Jurkat, Clone E6-1 (cell line): ENCODE data around the gene THG1L.
A peak's percentile ranks its signal among the peaks of the same experiment; 100 is the strongest.
"Not testable (repeated sequence)": the region's sequence is repeated elsewhere in the genome, so short reads cannot be mapped to it uniquely, and the experiment has no call there.

Source experiments
- DNase-seq: peaks from one replicate; pipeline ENCODE4 v3.0.0-alpha.2; 2011; ENCODE audit warnings: low read depth, low spot score
- H3K4me3 ChIP-seq: 2 replicates; pipeline ENCODE4 v1.5.1; 2011; ENCODE audit warnings: mild to moderate bottlenecking, low read length, control low read depth, moderate library complexity

THG1L gene

DNA sequence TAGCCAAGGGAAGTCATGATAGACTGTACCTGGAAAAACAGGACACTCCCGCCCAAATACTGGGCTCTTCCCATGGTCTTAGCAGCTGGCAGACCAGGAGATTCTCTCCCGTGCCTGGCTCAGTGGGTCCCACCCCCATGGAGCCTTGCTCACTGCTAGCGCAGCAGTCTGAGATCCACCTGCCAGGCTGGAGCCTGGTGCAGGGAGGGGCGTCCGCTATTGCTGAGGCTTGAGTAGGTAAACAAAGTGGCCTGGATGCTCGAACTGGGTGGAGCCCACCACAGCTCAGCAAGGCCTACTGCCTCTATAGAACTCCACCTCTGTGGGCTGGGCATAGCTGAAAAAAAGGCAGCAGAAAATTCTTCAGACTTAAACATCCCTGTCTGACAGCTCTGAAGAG lies 10.1 kb upstream of the THG1L start:
- H3K4me3 ChIP-seq = no peak overlapping the region
- DNase-seq = no peak

DNA sequence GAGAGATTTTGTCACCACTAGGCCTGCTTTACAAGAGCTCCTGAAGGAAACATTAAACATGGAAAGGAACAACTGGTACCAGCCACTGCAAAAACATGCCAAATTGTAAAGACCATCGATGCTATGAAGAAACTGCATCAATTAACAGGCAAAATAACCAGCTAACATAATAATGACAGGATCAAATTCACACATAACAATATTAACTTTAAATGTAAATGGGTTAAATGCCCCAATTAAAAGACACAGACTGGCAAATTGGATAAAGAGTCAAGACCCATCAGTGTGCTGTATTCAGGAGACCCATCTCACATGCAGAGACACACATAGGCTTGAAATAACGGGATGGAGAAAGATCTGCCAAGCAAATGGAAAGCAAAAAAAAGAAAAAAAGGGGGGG lies 8.3 kb upstream of the THG1L start:
- DNase-seq, H3K4me3 ChIP-seq: not testable (repeated sequence)

DNA sequence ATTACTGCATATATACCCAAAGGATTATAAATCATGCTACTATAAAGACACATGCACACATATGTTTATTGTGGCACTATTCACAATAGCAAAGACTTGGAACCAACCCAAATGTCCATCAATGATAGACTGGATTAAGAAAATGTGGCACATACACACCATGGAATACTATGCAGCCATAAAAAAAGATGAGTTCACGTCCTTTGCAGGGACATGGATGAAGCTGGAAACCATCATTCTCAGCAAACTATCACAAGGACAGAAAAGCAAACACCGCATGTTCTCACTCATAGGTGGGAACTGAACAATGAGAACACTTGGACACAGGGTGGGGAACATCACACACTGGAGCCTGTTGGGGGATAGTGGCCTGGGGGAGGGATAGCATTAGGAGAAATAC lies 4.6 kb upstream of the THG1L start:
- DNase-seq = not testable (repeated sequence)

DNA sequence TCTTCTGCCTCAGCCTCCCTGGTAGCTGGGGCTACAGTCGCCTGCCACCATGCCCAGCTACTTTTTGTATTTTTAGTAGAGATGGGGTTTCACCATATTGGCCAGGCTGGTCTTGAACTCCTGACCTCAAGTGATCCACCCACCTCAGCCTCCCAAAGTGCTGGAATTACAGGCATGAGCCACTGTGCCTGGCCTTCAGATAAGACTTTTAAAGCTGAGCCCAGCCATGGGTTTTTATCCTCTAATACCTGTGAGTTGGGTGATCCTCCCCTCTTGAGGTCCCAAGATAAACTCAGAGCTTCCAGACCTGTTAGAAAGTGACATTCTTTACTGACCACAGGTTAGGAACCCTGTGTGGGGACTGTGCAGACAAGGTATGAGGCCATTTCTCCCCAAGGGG lies 3.4 kb upstream of the THG1L start:
- DNase-seq, H3K4me3 ChIP-seq: not testable (repeated sequence)

More for the DNA sequence above, 4.6 kb upstream of the THG1L start:
- not testable (repeated sequence) for H3K4me3 ChIP-seq

DNA sequence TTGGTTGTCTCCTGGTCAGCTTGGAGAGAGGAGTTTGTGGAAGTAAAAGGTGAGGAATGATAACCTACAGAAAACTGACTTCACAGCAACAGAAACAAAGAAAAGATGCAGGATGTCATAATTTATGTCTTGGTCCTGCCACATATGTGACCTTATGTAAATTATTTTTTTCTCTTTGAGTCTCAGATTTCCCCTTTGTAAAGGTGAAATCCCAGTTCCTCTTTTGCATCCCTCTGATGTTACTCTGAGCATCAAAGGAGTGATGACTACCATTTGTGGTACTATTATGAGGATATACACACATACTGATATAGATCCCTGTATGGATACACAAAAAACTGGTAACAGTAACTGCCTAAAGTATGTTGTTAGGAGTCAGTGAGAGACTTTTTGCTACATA lies 1.4 kb upstream of the THG1L start:
- H3K4me3 ChIP-seq = no peak overlapping the region
- DNase-seq = no peak

DNA sequence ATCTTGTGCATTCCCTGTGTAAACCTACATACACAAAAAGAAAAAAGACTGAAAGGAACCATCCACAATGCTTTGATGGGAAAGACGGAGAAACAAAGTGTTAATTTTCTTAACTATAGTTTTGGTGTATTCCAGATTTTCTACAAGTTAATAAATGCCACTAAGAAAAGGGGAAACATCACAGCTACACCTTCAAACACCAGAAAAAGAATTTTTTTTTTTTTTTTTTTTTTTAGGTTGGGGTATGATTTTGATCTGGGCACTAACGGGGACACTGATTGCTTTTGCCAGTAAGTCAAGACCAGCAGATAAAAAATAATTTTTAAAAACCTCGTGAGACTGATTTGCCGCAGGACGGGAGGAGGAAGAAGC lies 334 bp upstream of the THG1L start:
- H3K4me3 ChIP-seq = peak overlapping the region; percentile 86
- no peak for DNase-seq

DNA sequence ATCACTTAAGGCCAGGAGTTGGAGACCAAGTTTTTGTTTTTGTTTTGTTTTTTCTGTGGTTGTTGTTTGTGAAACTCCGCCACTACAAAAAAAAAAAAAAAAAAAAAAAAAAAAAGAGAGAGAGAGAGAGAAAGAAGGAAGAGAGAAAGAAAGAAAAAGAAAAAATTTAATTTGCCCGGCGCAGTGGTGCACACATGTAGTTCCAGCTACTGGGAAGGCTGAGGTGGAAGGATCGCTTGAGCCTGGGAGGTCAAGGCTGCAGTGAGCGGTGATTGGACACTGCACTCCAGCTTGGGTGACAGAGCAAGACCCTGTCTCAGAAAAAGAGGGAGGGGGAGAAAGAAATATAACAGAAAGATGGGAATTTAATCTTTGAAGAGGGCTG lies 902 bp downstream of the THG1L start:
- H3K4me3 ChIP-seq = peak overlapping the region; percentile 86; the same call in 1 of the 2 replicates
- no peak for DNase-seq

DNA sequence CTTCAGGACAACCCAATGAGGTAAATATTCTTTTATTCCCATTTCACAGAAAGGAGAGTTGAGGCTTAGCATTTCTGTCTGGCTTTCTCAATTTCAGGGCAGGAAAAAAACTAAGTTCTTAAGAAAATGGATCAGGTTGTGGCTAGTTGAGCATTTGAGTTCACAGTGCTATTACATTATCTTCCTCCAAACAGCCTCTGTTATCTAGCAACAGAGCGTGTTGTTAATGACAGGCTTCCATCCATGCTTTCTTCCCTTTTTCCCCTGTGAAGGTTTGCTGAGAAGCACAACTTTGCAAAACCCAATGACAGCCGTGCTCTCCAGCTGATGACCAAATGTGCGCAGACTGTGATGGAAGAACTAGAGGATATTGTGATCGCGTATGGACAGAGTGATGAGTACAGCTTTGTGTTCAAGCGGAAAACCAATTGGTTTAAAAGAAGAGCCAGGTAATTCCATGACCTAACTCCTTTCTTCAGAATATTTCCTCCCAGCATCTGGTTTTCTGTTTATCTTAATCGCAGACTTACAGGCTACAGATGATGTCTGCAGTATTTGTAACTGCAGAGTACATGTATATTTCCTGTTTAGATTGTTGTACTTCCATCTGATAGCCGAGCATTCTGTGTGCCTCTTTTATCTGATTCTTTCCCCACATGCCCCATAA lies 1.5 kb downstream of the THG1L start:
- DNase-seq = no peak
- no peak overlapping the region for H3K4me3 ChIP-seq

DNA sequence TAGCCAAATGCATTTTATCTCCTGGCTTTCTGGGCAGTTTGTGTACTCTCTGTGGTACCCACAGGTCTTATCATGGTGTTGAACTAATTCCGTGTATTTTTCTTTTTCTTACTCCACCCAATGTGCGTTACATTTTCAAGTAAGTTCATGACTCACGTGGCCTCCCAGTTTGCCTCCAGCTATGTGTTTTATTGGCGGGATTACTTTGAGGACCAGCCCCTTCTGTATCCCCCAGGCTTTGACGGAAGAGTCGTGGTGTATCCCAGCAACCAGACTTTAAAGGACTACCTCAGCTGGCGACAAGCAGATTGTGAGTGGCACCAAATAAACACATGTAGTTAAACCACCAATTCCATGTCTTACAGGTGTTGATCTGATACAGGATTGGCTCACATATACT lies 3.2 kb downstream of the THG1L start:
- no peak for DNase-seq
- H3K4me3 ChIP-seq = no peak overlapping the region

DNA sequence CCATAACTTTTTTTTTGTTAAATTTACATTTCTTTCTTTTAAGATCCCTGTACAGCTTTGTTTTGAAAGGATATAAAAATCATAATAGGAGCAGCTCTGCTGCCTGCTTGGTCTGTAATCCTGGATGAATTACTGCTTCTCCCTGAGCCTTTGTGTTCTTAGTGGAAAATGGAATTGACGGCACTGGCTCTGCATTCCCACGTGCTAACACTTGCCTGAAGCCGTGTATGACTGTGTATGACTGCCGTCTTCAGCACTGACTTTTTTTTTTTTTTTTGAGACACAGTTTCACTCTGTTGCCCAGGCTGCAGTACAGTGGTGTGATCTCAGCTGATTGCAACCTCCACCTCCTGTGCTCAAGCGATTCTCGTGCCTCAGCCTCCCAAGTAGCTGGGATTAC lies 4.8 kb downstream of the THG1L start:
- H3K4me3 ChIP-seq = no peak overlapping the region
- no peak for DNase-seq

DNA sequence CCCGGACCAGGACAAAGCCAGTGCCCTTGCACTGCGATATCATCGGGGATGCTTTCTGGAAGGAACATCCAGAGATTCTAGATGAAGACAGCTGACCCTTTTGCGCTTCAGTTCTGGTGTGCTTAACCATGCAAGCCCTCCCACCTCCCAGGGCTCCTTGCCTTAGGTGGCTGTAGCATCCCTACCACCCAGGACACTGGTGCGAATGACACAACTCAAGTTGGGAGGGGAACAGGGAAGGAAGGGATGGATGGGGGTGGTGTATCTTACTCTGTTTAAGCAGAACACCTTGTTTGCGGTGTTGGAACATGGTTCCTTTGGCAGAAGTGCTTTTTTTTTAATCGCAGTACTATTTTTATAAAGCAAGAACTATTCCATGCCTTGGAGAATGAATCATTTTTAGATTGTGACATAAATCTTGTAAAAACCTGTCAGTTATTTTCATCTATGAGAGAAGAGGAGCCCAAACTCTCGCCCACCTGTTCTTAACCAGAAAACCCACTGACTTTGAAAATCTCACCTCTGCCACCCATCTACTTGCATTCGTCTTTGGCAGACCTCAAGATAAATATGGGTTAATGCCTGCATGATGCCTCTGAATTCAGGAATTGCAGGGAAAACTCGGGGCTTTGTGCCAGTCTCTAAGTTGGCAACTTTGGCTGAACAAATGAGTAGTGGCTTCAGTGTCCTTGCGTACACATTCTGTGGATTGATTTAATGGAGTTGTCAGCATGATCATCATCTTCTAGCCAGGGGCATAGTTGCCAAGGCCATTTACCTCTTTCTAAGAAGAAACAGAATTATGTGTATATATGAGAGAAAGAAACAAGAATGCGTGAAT lies 8.4 kb downstream of the THG1L start:
- DNase-seq = no peak
- H3K4me3 ChIP-seq = no peak overlapping the region

DNA sequence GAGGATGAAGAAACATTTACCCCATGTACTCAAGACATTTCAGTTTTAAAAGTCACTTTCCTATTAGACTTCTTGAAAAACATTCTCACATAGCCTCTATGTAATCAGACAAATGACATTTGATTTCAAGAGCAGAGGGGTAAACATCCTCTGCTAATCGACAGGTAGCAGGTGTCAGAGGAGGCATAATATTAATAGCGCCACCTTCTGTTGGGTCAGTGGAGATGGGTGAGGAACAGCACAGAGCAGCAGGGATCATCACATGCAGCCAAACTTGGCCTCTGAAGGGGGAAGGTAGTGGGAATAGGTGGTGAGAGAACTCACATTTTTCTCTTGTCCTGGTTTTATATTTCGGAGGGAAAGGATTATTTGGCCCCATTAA lies 9.0 kb downstream of the THG1L start:
- no peak overlapping the region for H3K4me3 ChIP-seq
- DNase-seq = peak; percentile 20

DNA sequence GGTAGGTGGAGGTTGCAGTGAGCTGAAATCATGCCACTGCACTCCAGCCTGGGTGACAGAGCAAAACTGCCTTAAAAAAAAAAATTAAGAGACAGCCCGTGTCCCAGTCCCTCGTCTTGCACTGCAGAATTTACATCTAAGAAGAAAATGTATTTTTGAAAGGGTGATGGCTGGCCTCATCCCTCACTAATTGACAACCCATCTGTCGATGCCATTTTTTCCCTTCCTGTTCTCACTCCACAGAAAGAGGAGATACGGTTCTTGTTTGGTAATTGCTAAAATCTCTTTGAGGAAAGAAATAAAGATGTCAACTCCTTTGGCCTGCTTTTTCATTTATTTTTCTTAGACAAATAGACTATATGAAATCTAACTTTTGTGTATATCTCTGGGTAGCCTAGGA lies 9.9 kb downstream of the THG1L start:
- H3K4me3 ChIP-seq = no peak overlapping the region
- DNase-seq = no peak

DNA sequence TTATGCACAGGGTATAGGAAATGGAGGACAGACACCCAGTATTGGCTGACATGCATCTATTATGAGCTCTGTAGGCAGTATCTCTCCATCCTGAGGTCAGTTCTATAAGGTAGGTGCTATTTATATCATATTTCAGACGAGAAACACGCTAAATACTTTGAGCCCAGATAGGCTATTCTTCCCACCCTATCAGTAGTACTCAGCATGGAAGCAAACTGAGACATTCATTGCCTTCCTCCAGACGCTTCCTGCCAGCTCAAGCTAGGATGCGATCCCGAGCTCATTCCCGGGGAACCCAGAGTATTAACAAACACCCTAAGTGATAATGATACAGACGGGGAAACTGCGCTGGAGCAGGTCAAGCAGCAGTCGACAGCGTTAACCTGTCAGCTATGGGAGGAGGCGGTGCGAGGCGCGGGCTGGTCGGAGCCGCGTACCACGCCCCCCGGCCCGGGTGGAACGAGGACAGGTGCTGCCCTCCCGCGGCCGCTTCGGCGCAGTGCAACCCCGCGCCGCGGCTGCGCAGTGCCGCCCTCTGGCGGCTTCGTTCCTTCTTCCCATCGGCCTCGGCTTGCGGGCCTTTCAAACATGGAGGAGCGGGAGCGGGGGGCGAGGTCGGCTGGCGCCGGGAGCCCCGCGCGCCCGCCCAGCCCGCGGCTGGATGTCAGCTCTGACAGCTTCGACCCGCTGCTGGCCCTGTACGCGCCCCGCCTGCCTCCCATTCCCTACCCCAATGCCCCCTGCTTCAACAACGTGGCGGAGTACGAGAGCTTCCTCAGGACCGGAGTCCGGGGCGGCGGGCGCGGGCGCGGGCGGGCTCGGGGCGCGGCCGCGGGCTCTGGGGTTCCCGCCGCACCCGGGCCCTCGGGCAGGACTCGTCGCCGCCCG lies 12.2 kb downstream of the THG1L start, which contains the start of gene LSM11:
Gene LSM11, plus strand, starts transcription at position 550 of the 888 bp plus-strand sequence. Its CDS starts 39 bp downstream, at position 589.
- peak; percentile 73 for DNase-seq

DNA sequence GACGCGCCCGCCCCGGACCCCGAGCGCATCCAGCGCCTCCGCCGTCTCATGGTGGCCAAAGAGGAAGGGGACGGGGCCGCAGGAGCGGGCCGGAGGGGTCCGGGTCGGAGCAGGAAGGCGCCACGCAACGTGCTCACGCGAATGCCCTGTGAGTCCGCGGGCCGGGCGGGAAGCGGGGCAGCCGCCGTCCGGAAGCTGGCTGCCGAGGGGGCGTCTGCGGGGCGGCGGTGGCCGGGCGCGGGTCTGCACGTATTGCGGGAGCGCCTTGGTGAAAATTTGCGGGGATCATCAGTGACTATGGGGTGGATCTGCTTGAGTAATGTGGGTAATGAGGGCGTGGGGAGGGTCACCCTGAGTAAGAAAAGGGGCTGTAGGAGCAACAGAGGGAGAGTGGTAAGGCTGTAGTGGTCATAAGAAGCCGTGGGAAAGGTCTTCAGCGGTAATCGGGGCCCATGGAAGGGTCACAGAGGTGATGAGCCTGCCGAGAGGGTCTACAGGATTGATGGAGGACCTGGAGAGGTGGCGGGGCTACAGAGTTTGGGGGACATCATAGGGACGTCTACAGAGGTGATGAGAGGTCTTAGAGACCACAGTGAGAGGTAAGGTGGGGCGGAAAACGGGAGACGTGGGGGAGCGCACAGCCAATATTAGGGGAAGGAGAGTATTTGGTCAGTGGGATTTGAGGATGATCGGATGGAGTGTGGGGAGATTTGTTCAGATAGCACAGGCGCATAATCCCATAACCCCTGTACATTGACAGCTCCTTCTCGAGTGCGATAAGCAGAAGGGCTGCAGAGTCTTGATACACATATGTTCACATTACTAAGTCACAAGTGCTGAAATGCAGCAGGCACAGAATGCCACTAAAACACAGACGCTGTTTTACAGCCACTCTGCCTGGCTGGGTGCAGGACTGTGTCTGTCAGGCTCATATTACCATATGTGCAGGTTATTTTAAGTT lies 13.1 kb downstream of the THG1L start:
- no peak for DNase-seq
- peak overlapping the region; percentile 70 for H3K4me3 ChIP-seq

More for the DNA sequence above, 12.2 kb downstream of the THG1L start, which contains the start of gene LSM11:
- H3K4me3 ChIP-seq = peak within 1 kb of the TSS; percentile 70

DNA sequence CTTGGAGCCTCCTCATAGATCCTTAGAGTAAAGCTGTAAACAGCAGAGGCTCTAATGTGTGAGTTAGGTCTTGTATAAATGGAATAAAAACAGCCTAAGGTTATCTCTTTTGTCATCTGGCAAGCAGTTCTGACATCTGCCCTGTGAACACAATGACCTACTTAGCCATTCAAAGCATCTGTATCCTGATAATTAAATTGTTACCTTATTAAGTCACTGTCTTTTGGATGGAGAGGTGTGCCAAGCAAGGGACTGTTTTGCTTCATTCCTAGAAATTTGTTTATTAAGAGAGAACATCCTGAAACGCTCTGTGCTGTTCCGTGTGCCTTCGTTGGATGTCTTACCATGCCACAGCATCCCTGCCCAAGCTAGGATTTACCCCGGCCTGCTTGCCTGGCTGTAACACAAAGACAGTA lies 13.8 kb downstream of the THG1L start:
- no peak for DNase-seq
- H3K4me3 ChIP-seq = peak overlapping the region; percentile 70; the same call in 1 of the 2 replicates

DNA sequence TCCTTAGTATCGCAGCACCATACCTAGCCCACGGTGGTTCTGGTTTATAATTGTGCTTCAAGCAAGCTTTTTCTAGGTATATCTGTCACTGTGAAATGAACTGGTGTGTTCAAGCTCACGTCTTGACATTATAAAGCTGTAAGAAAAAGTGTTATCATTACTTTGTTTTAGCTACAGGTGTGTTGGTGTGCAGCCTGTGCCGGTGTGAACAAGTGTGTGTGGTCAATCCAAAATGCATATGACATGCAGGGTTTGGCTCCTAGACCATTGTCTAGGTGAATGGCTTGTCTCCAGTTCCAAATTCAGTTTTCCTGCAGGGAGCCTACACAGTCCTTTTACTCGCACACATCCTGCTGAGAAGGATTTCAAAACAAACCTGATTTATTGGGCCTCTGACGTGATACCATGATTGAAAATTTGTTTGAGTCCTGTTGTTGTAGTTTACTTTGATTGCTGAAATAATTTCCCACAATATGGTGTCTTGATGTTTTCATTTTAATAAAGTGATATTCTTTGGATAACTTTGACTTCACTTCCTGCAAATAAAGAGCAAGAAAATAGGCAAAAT lies 16.0 kb downstream of the THG1L start:
- H3K4me3 ChIP-seq = no peak overlapping the region
- DNase-seq = no peak
